Neural progenitor cell (in vitro differentiated cells): Measurements from ENCODE around the gene NBEA. TPM values are rescaled to one million over a fixed set of nuclear protein-coding genes. Genes with fewer than 3 reads are reported as not detected.

Source experiments
- DNase-seq: peaks from one replicate; pipeline ENCODE4 v3.0.0-alpha.2; 2016; ENCODE audit warnings: low spot score
- H2AFZ ChIP-seq: fragments of 200-600 bp; sonication (generic); replicated peaks from 2 replicates; pipeline ENCODE4 v1.6.1; 2016; ENCODE audit warnings: antibody characterized with exemption
- H3F3A ChIP-seq: fragments of 200-600 bp; sonication (generic); 2 replicates; pipeline ENCODE4 v1.6.1; 2016; ENCODE audit warnings: antibody characterized with exemption, low read depth
- H3K27ac ChIP-seq: fragments of 200-600 bp; sonication (generic); 2 replicates; pipeline ENCODE4 v1.5.1; 2016; ENCODE audit warnings: mild to moderate bottlenecking
- H3K27me3 ChIP-seq: fragments of 200-600 bp; sonication (generic); 2 replicates; pipeline ENCODE4 v1.6.1; 2016; ENCODE audit warnings: mild to moderate bottlenecking, moderate library complexity
- H3K36me3 ChIP-seq: fragments of 200-600 bp; sonication (generic); 2 replicates; pipeline ENCODE4 v1.5.1; 2016
- H3K4me1 ChIP-seq: fragments of 200-600 bp; sonication (generic); 2 replicates; pipeline ENCODE4 v1.6.1; 2016; ENCODE audit warnings: mixed run types
- H3K4me2 ChIP-seq: fragments of 200-600 bp; sonication (generic); 2 replicates; pipeline ENCODE4 v1.6.1; 2016
- H3K4me3 ChIP-seq: fragments of 200-600 bp; sonication (generic); 2 replicates; pipeline ENCODE4 v1.5.1; 2016
- H3K79me2 ChIP-seq: fragments of 200-600 bp; sonication (generic); 2 replicates; pipeline ENCODE4 v1.6.1; 2016; ENCODE audit warnings: low read depth
- H3K9ac ChIP-seq: fragments of 200-600 bp; sonication (generic); 2 replicates; pipeline ENCODE4 v1.6.1; 2016
- H3K9me3 ChIP-seq: fragments of 200-600 bp; sonication (generic); 2 replicates; pipeline ENCODE4 v1.5.1; 2016; ENCODE audit warnings: low read depth
- H4K20me1 ChIP-seq: fragments of 200-600 bp; sonication (generic); 2 replicates; pipeline ENCODE4 v1.6.1; 2016; ENCODE audit warnings: low read depth
- H3K27ac Mint-ChIP-seq: 3 replicates; pipeline ENCODE4 v1.8.0; 2021; ENCODE audit warnings: mixed read lengths
- H3K27me3 Mint-ChIP-seq: 2 replicates; pipeline ENCODE4 v1.8.0; 2022; ENCODE audit warnings: low read depth, mild to moderate bottlenecking, inconsistent platforms, moderate library complexity, mixed read lengths; ENCODE audit not compliant: insufficient read depth
- H3K36me3 Mint-ChIP-seq: 3 replicates; pipeline ENCODE4 v1.8.0; 2021; ENCODE audit warnings: mixed read lengths
- H3K4me1 Mint-ChIP-seq: 3 replicates; pipeline ENCODE4 v1.8.0; 2021; ENCODE audit warnings: mixed read lengths
- H3K4me3 Mint-ChIP-seq: 3 replicates; pipeline ENCODE4 v1.8.0; 2021; ENCODE audit warnings: mild to moderate bottlenecking, moderate library complexity, mixed read lengths
- H3K9me3 Mint-ChIP-seq: 3 replicates; pipeline ENCODE4 v1.8.0; 2020; ENCODE audit warnings: mixed read lengths
- EZH2 ChIP-seq: fragments of 200-600 bp; sonication (generic); IDR thresholded peaks from 2 replicates; pipeline ENCODE4 v1.6.1; 2017; ENCODE audit warnings: antibody characterized with exemption, mild to moderate bottlenecking, moderate library complexity
- EZH2phosphoT487 ChIP-seq: fragments of 200-600 bp; sonication (generic); IDR thresholded peaks from 2 replicates; pipeline ENCODE4 v1.6.1; 2017; ENCODE audit warnings: antibody characterized with exemption
- total RNA-seq: library from RNA; depleted of rRNA; stranded (reverse); fragments of >200 nt; gene quantifications from 2 replicates; pipeline ENCODE4 v1.2.3, GENCODE V29; 2015; ENCODE audit warnings: low replicate concordance
- TF ChIP-seq, protein P1 (sequence below): fragments of 200-600 bp; sonication (generic); IDR thresholded peaks from 2 replicates; pipeline ENCODE4 v1.5.1; 2017; ENCODE audit warnings: antibody characterized with exemption, mild to moderate bottlenecking

The NBEA gene
- total RNA-seq, 1 donor from 2014 or later, result 31.0 TPM

DNA sequence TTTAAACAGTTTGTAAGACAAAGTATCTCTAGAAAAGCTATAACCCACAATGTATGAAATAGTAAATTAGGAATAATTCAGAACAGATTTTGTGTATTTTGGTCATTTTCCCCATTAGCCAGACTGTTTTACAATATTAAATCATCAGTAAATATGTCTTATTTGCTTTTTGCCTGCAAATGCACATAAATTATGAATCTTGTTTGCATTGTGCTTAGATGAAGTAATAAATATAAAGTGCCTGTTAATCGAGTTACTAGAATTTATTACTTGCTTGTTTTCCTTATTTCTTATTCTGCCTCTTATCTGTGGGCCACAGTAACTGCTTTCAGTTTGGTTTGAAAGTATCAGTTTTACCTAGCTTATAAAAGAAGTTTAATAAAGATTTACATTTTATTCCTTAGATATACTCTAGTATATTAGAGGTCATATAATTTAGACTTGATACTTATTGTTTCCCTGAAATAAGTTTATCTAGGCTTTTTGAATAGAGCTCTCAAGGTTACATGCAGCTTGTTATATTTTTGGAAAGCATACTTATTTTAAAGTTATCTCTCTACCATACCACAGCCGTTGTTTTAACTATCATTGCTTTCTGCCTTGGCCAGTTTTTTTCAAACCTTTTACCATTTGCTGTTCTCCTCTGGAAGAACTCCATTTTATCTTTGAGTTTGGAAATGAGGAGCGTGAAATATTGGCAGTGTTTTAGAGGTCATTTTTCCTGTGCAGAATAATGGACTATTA lies 238.0 kb downstream of the NBEA start:
- no peak overlapping the region for H3K4me3 Mint-ChIP-seq
- H3K4me2 ChIP-seq, result no peak overlapping the region
- H3K27ac Mint-ChIP-seq, result no peak overlapping the region

DNA sequence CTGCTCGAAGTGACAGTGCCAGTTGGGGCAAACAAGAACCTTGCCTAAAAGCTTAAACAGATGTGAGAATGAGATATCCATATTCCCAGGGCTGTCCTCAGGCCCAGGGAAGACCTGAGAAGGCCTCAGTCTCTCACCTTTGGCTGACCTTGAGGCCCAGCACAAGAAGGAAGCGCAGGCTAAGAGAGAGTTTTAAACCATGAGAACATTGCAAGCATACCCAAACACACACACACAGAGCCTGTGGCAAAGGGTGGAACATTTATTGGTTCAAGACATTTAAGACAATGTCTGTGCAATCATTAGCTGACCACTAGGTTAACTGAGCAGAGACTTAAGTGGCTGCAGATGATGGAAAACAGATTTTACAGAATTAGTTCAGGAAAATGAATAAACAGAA lies 248.2 kb downstream of the NBEA start:
- Mint-ChIP-seq H3K9me3 (peaks cover 10% of the 10 kb centered on the region), H3K27me3 (peaks cover 4% of the 10 kb centered on the region), H3K4me1 (no peaks in the 10 kb centered on the region), H3K27ac (no peak overlapping the region), H3K4me3 (no peak overlapping the region), H3K36me3 (peaks cover 9% of the 10 kb centered on the region)
- no peak for TF ChIP-seq EZH2phosphoT487
- no peak for TF ChIP-seq EZH2
- TF ChIP-seq, protein P1, sequence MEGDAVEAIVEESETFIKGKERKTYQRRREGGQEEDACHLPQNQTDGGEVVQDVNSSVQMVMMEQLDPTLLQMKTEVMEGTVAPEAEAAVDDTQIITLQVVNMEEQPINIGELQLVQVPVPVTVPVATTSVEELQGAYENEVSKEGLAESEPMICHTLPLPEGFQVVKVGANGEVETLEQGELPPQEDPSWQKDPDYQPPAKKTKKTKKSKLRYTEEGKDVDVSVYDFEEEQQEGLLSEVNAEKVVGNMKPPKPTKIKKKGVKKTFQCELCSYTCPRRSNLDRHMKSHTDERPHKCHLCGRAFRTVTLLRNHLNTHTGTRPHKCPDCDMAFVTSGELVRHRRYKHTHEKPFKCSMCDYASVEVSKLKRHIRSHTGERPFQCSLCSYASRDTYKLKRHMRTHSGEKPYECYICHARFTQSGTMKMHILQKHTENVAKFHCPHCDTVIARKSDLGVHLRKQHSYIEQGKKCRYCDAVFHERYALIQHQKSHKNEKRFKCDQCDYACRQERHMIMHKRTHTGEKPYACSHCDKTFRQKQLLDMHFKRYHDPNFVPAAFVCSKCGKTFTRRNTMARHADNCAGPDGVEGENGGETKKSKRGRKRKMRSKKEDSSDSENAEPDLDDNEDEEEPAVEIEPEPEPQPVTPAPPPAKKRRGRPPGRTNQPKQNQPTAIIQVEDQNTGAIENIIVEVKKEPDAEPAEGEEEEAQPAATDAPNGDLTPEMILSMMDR, result no peak
- no peaks in the 10 kb centered on the region for H3K4me1 ChIP-seq
- H3K27me3 ChIP-seq, result no peaks in the 10 kb centered on the region
- H3K4me3 ChIP-seq, result no peak overlapping the region
- H3K4me2 ChIP-seq, result no peak overlapping the region
- H3K9ac ChIP-seq, result no peak overlapping the region
- H3K9me3 ChIP-seq, result no peaks in the 10 kb centered on the region
- H3K27ac ChIP-seq, result no peak overlapping the region
- no peaks in the 10 kb centered on the region for H3F3A ChIP-seq
- DNase-seq, result no peak
- H4K20me1 ChIP-seq, result no peaks in the 10 kb centered on the region
- H3K79me2 ChIP-seq, result no peaks in the 10 kb centered on the region
- no peak overlapping the region for H2AFZ ChIP-seq
- no peaks in the 10 kb centered on the region for H3K36me3 ChIP-seq

More for the DNA sequence above, 238.0 kb downstream of the NBEA start:
- H3K4me3 ChIP-seq, result no peak overlapping the region
- H3K9ac ChIP-seq, result no peak overlapping the region
- H3F3A ChIP-seq, result no peaks in the 10 kb centered on the region
- no peaks in the 10 kb centered on the region for H3K27me3 ChIP-seq
- Mint-ChIP-seq H3K4me1 (no peaks in the 10 kb centered on the region), H3K36me3 (peaks cover 7% of the 10 kb centered on the region), H3K27me3 (no peaks in the 10 kb centered on the region), H3K9me3 (no peaks in the 10 kb centered on the region)
- no peak overlapping the region for H2AFZ ChIP-seq
- H3K36me3 ChIP-seq, result peaks cover 5% of the 10 kb centered on the region
- H3K4me1 ChIP-seq, result no peaks in the 10 kb centered on the region
- H3K9me3 ChIP-seq, result no peaks in the 10 kb centered on the region
- no peak overlapping the region for H3K27ac ChIP-seq
- no peaks in the 10 kb centered on the region for H4K20me1 ChIP-seq
- no peak for DNase-seq
- no peak for TF ChIP-seq EZH2
- TF ChIP-seq, protein P1, result no peak
- TF ChIP-seq EZH2phosphoT487, result no peak
- no peaks in the 10 kb centered on the region for H3K79me2 ChIP-seq

DNA sequence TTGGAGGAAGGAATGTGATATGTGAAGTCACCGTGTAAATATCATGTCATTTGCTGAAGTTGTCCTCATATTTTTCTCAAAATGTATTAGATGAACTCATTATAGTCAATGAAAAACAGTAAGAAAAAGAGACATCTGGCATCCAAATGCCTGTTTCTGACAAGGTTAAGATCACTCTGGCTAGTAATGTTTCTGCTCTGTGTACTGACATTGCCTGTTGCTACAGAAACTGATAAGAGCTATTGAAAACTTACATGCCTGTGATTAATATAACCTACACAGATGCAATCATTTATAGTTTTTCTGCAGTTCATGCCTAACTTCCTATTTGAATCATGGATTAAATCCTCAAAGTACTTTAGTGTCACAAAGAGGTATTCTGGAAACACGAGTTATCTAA lies 249.8 kb downstream of the NBEA start:
- no peaks in the 10 kb centered on the region for H3K9me3 ChIP-seq
- no peak overlapping the region for H3K9ac ChIP-seq
- H3K4me2 ChIP-seq, result no peak overlapping the region
- H3K27ac ChIP-seq, result no peak overlapping the region
- H3K79me2 ChIP-seq, result no peaks in the 10 kb centered on the region
- H3K27me3 ChIP-seq, result no peaks in the 10 kb centered on the region
- Mint-ChIP-seq H3K9me3 (peaks cover 10% of the 10 kb centered on the region), H3K27ac (no peak overlapping the region), H3K36me3 (peaks cover 16% of the 10 kb centered on the region), H3K27me3 (peaks cover 4% of the 10 kb centered on the region), H3K4me3 (no peak overlapping the region), H3K4me1 (no peaks in the 10 kb centered on the region)
- no peaks in the 10 kb centered on the region for H3F3A ChIP-seq
- TF ChIP-seq, protein P1, result no peak
- no peak for TF ChIP-seq EZH2phosphoT487
- no peak for TF ChIP-seq EZH2
- H2AFZ ChIP-seq, result no peak overlapping the region
- DNase-seq, result no peak
- no peaks in the 10 kb centered on the region for H3K4me1 ChIP-seq
- H3K36me3 ChIP-seq, result peaks cover 3% of the 10 kb centered on the region
- H3K4me3 ChIP-seq, result no peak overlapping the region
- H4K20me1 ChIP-seq, result no peaks in the 10 kb centered on the region
